NT2/D1 (cell line): ENCODE data around the gene TERT.

ENCODE experiments used
- SUZ12 ChIP-seq: IDR thresholded peaks from 2 replicates; pipeline ENCODE4 v1.6.1; 2011; ENCODE audit not compliant: insufficient read length, insufficient read depth; ENCODE audit errors: extremely low read depth
- YY1 ChIP-seq: IDR thresholded peaks from 2 replicates; pipeline ENCODE4 v1.6.1; 2011; ENCODE audit not compliant: insufficient read length, insufficient read depth

DNA sequence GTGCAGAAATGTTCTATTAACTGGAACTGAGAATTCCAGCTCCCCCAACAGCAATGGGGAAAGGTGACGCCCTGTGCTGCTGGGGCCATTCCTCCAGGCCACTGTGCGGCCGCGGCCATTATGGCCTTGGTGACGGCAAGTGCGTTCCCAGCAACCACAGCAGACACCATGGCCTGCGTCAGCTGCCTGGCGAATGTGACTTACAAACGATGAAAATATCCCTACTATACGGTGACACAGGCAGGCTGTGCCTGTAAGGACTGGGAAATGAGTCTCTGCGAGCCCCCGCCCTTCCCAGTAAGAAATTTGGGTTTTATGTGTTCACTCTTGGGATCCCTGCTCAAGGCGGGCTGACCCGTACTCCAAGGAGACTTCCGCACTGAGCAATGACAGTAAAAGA is 29.4 kb upstream of the TERT start:
- TF ChIP-seq SUZ12 (no peak), YY1 (no peak)
